ENCODE data around the gene NEGR1.

NEGR1 gene

GRCh38 chr1:71630073-71630472 is 652.3 kb downstream of the NEGR1 start:
- DNase-seq (ENCODE audit: low read depth) = no peak

- DNase-seq (ENCODE audit: low read depth) = no peak
Measured at GRCh38 chr1:71625004-71625403, 657.3 kb downstream of the NEGR1 start.

- no peak for DNase-seq (ENCODE audit: low read depth)
Measured at GRCh38 chr1:71623888-71624287, 658.5 kb downstream of the NEGR1 start.

- no peak for DNase-seq (ENCODE audit: low read depth)
Measured at GRCh38 chr1:71621785-71622184, 660.6 kb downstream of the NEGR1 start.

- no peak for DNase-seq (ENCODE audit: low read depth)
Measured at GRCh38 chr1:71618766-71619530, 663.4 kb downstream of the NEGR1 start.

- no peak for DNase-seq (ENCODE audit: low read depth)
Measured at GRCh38 chr1:71618191-71618590, 664.1 kb downstream of the NEGR1 start.

- no peak for DNase-seq (ENCODE audit: low read depth)
Measured at GRCh38 chr1:71610476-71610875, 671.9 kb downstream of the NEGR1 start.

GRCh38 chr1:71603044-71603776 is 679.1 kb downstream of the NEGR1 start:
- DNase-seq (ENCODE audit: low read depth) = no peak

GRCh38 chr1:71600023-71600422 is 682.3 kb downstream of the NEGR1 start:
- DNase-seq (ENCODE audit: low read depth) = no peak

- no peak for DNase-seq (ENCODE audit: low read depth)
Measured at GRCh38 chr1:71599306-71599705, 683.0 kb downstream of the NEGR1 start.

GRCh38 chr1:71593523-71593922 is 688.8 kb downstream of the NEGR1 start:
- no peak for DNase-seq (ENCODE audit: low read depth)

- no peak for DNase-seq (ENCODE audit: low read depth)
Measured at GRCh38 chr1:71592646-71593274, 689.6 kb downstream of the NEGR1 start.

GRCh38 chr1:71589005-71589404 is 693.3 kb downstream of the NEGR1 start:
- DNase-seq (ENCODE audit: low read depth) = no peak

GRCh38 chr1:71587961-71588360 is 694.4 kb downstream of the NEGR1 start:
- no peak for DNase-seq (ENCODE audit: low read depth)

GRCh38 chr1:71586030-71586429 is 696.3 kb downstream of the NEGR1 start:
- no peak for DNase-seq (ENCODE audit: low read depth)

GRCh38 chr1:71583756-71584155 is 698.6 kb downstream of the NEGR1 start:
- no peak for DNase-seq (ENCODE audit: low read depth)

GRCh38 chr1:71582673-71583072 is 699.7 kb downstream of the NEGR1 start:
- no peak for DNase-seq (ENCODE audit: low read depth)

GRCh38 chr1:71577451-71578131 is 704.7 kb downstream of the NEGR1 start:
- DNase-seq (ENCODE audit: low read depth) = no peak

- DNase-seq (ENCODE audit: low read depth) = no peak
Measured at GRCh38 chr1:71572038-71572437, 710.3 kb downstream of the NEGR1 start.

GRCh38 chr1:71566413-71566812 is 715.9 kb downstream of the NEGR1 start:
- DNase-seq (ENCODE audit: low read depth) = no peak

- no peak for DNase-seq (ENCODE audit: low read depth)
Measured at GRCh38 chr1:71565831-71566230, 716.5 kb downstream of the NEGR1 start.

- no peak for DNase-seq (ENCODE audit: low read depth)
Measured at GRCh38 chr1:71565262-71565661, 717.1 kb downstream of the NEGR1 start.

GRCh38 chr1:71562298-71562697 is 720.0 kb downstream of the NEGR1 start:
- no peak for DNase-seq (ENCODE audit: low read depth)
